HCT116 (cell line): ENCODE measurements around the gene ZNF544. TPM values are rescaled to one million over a fixed set of nuclear protein-coding genes. Genes with fewer than 3 reads are reported as not detected.
A peak's percentile ranks its signal among the peaks of the same experiment; 100 is the strongest.

Experiments
- ATAC-seq: fragments of 200-7000 bp; cut with Tn5 transposase; 2 replicates; pipeline ENCODE4 v1.9.1; 2020; ENCODE audit warnings: mild to moderate bottlenecking, moderate library complexity
- BruUV-seq: library from RNA; stranded (reverse); fragments of 400-500 nt; replicated peaks from 2 replicates; lab custom pipeline; 2021; lab: Mats Ljungman, UMichigan
- CTCF ChIA-PET: fragments of 300-600 bp; sonication (Branson Sonifier 250); formaldehyde crosslinking; loops from one replicate; lab custom pipeline; 2021; ENCODE audit warnings: antibody characterized with exemption; lab: Charles Lee
- POLR2A ChIA-PET: fragments of 300-600, 350-600 bp; sonication (Branson Sonifier 250); formaldehyde crosslinking; loops from one replicate; lab custom pipeline; 2021; ENCODE audit warnings: antibody characterized with exemption; lab: Charles Lee
- RAD21 ChIA-PET, 2 experiments: fragments of 300-600 bp; sonication (Branson Sonifier 250); formaldehyde crosslinking; loops; one replicate each; lab custom pipeline; 2023; ENCODE audit warnings: low total read pairs in 2 of 2; ENCODE audit not compliant: uncharacterized antibody in 2 of 2, unreplicated experiment in 2 of 2, low non-redundant PET in 1 of 2; lab: Charles Lee
- DNase-seq: peaks from one replicate; pipeline ENCODE4 v3.0.0-alpha.2; 2010; ENCODE audit warnings: low read depth, low spot score
- H2AFZ ChIP-seq: fragments of 200-600 bp; shearing (Covaris generic), sonication (generic); 2 replicates; pipeline ENCODE4 v1.6.1; 2017; ENCODE audit warnings: low read depth, mixed run types, mixed read lengths, antibody characterized with exemption, low read length; ENCODE audit not compliant: poor library complexity, severe bottlenecking
- H3K27ac ChIP-seq: 2 replicates; pipeline ENCODE4 v1.5.1; 2012; ENCODE audit warnings: low read depth, low read length
- H3K27me3 ChIP-seq: fragments of 200-600 bp; sonication (generic); 2 replicates; pipeline ENCODE4 v1.6.1; 2016; ENCODE audit warnings: mixed run types, low read length, mixed read lengths; ENCODE audit not compliant: insufficient read depth
- H3K36me3 ChIP-seq, 2 experiments: fragments of 200-500 bp in 1 of 2; fragments of 200-600 bp in 1 of 2; sonication (Bioruptor generic) in 1 of 2; sonication (generic) in 1 of 2; 2 replicates each; pipeline versions ENCODE4 v1.5.1 to v1.6.1; 2014 to 2016; ENCODE audit warnings: low read length in 2 of 2, inconsistent platforms in 1 of 2, mixed read lengths in 1 of 2, mixed run types in 1 of 2; ENCODE audit not compliant: insufficient read depth in 2 of 2, control insufficient read depth in 1 of 2
- H3K4me1 ChIP-seq, 2 experiments: fragments of 200-600 bp in 1 of 2; sonication (generic) in 1 of 2; 2 replicates each; pipeline versions ENCODE4 v1.5.1 to v1.6.1; 2012 to 2017; ENCODE audit warnings: low read length in 2 of 2, inconsistent platforms in 1 of 2, mild to moderate bottlenecking in 1 of 2, mixed read lengths in 1 of 2, mixed run types in 1 of 2, moderate library complexity in 1 of 2; ENCODE audit not compliant: insufficient read depth in 2 of 2, control insufficient read depth in 1 of 2
- H3K4me2 ChIP-seq: fragments of 200-600 bp; sonication (generic); 2 replicates; pipeline ENCODE4 v1.6.1; 2017; ENCODE audit warnings: mixed run types, low read length, mixed read lengths
- H3K4me3 ChIP-seq, 2 experiments: fragments of 200-600 bp in 1 of 2; sonication (generic) in 1 of 2; replicated peaks in 1 of 2; 2 replicates each; pipeline ENCODE4 v1.5.1; 2011 to 2016; ENCODE audit warnings: low read length in 2 of 2, control low read depth in 1 of 2, low read depth in 1 of 2, mild to moderate bottlenecking in 1 of 2, mixed read lengths in 1 of 2, mixed run types in 1 of 2
- H3K79me2 ChIP-seq: fragments of 200-600 bp; sonication (generic); 2 replicates; pipeline ENCODE4 v1.6.1; 2017; ENCODE audit warnings: mild to moderate bottlenecking, mixed run types, low read length, moderate library complexity, mixed read lengths; ENCODE audit not compliant: insufficient read depth
- H3K9ac ChIP-seq: fragments of 200-600 bp; sonication (generic); 2 replicates; pipeline ENCODE4 v1.6.1; 2016; ENCODE audit warnings: low read length, mixed read lengths
- H3K9me2 ChIP-seq: fragments of 200-600 bp; sonication (generic), shearing (Covaris generic); 2 replicates; pipeline ENCODE4 v1.6.1; 2017; ENCODE audit warnings: mixed run types, mild to moderate bottlenecking, moderate library complexity; ENCODE audit not compliant: insufficient read depth
- H3K9me3 ChIP-seq, 2 experiments: fragments of 200-500 bp in 1 of 2; fragments of 200-600 bp in 1 of 2; sonication (Bioruptor generic) in 1 of 2; sonication (generic) in 1 of 2; 2 replicates each; pipeline ENCODE4 v1.6.1; 2014 to 2017; ENCODE audit warnings: low read length in 2 of 2, mixed read lengths in 2 of 2, inconsistent platforms in 1 of 2, low read depth in 1 of 2, mild to moderate bottlenecking in 1 of 2, mixed run types in 1 of 2, moderate library complexity in 1 of 2; ENCODE audit not compliant: control insufficient read depth in 1 of 2, insufficient read depth in 1 of 2
- H4K20me1 ChIP-seq: fragments of 200-600 bp; sonication (generic), shearing (Covaris generic); 2 replicates; pipeline ENCODE4 v1.6.1; 2017; ENCODE audit warnings: mixed run types, mild to moderate bottlenecking, moderate library complexity; ENCODE audit not compliant: insufficient read depth
- CEBPB ChIP-seq: IDR thresholded peaks from 2 replicates; pipeline ENCODE4 v1.6.1; 2012; ENCODE audit warnings: low read depth
- EZH2 ChIP-seq: fragments of 200-600 bp; sonication (generic); IDR thresholded peaks from 2 replicates; pipeline ENCODE4 v1.6.1; 2017; ENCODE audit warnings: antibody characterized with exemption, mixed run types
- ZNF274 ChIP-seq: fragments of 200-500 bp; sonication (Bioruptor generic); IDR thresholded peaks from 2 replicates; pipeline ENCODE4 v1.6.1; 2014; ENCODE audit warnings: mild to moderate bottlenecking, low read depth, low read length, inconsistent platforms
- intact Hi-C: fragments of 100-400 bp; cut with micrococcal nuclease; formaldehyde crosslinking; loops from 2 replicates; pipeline ENCODE4 v1.10.0; 2022
- total RNA-seq: library from RNA; stranded (reverse); gene quantifications from one replicate; pipeline ENCODE4 v1.2.1, GENCODE V29; 2021; ENCODE audit not compliant: unreplicated experiment

ZNF544 gene
- total RNA-seq, 1 experiment from 2014 or later = 46.3 TPM

DNA sequence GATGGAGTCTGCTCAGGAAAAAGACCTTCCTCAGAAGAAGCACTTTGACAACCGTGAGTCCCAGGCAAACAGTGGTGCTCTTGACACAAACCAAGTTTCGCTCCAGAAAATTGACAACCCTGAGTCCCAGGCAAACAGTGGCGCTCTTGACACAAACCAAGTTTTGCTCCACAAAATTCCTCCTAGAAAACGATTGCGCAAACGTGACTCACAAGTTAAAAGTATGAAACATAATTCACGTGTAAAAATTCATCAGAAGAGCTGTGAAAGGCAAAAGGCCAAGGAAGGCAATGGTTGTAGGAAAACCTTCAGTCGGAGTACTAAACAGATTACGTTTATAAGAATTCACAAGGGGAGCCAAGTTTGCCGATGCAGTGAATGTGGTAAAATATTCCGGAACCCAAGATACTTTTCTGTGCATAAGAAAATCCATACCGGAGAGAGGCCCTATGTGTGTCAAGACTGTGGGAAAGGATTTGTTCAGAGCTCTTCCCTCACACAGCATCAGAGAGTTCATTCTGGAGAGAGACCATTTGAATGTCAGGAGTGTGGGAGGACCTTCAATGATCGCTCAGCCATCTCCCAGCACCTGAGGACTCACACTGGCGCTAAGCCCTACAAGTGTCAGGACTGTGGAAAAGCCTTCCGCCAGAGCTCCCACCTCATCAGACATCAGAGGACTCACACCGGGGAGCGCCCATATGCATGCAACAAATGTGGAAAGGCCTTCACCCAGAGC is 16.2 kb upstream of the ZNF544 start:
- Histone ChIP-seq H3K27ac (no peak overlapping the region), H4K20me1 (no peaks in the 10 kb centered on the region), H3K9me2 (no peaks in the 10 kb centered on the region), H3K79me2 (no peaks in the 10 kb centered on the region), H3K9me3 (peaks cover 34 to 47% of the 10 kb centered on the region in 2 experiments; a peak in 3 of 4 replicates), H3K4me2 (no peak overlapping the region), H3K4me1 (no peaks in the 10 kb centered on the region), H2AFZ (no peak overlapping the region), H3K4me3 (no peak overlapping the region)
- CTCF ChIA-PET = no interaction called here
- no peak for ATAC-seq
- RAD21 ChIA-PET = no interaction called here
- no peak for DNase-seq
- POLR2A ChIA-PET = no interaction called here
- peak; percentile 65 for TF ChIP-seq ZNF274
- TF ChIP-seq CEBPB = no peak
- TF ChIP-seq EZH2 = no peak
- TF ChIP-seq, all 23 proteins: peak for 1
- Histone ChIP-seq H3K27me3 (no peaks in the 10 kb centered on the region), H3K36me3 (peaks cover 0 to 27% of the 10 kb centered on the region in 2 experiments; a peak in 2 of 4 replicates), H3K9ac (no peak overlapping the region)
- intact Hi-C loops = no loop called here
- no TSS peak for BruUV-seq

DNA sequence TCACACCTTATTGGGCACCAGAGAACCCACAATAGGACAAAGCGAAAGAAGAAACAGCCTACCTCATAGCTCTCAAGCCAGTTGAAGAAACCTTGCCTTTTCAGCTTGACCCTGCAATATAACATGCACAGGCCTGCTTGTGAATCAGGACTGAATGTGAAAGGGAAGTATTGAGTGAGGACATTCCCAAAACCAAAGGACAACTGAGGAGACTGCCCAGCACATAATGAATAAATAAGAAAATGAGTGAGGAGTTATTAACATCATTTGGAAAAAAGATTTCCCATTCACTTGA is 15.7 kb upstream of the ZNF544 start:
- no peaks in the 10 kb centered on the region for H3K27me3 ChIP-seq
- no peak for ATAC-seq
- no peaks in the 10 kb centered on the region for H3K4me1 ChIP-seq
- H3K9ac ChIP-seq = no peak overlapping the region
- no peak overlapping the region for H2AFZ ChIP-seq
- intact Hi-C loops = no loop called here
- no peaks in the 10 kb centered on the region for H3K79me2 ChIP-seq
- no peak overlapping the region for H3K4me3 ChIP-seq
- RAD21 ChIA-PET = no interaction called here
- no peaks in the 10 kb centered on the region for H4K20me1 ChIP-seq
- CTCF ChIA-PET = no interaction called here
- H3K9me3 ChIP-seq = peaks cover 31 to 46% of the 10 kb centered on the region in 2 experiments; a peak in 3 of 4 replicates
- no peak for DNase-seq
- no TSS peak for BruUV-seq
- no peak for TF ChIP-seq CEBPB
- 0 out of 2 replicates have a peak, but pooled peaks have one; percentile 36 for TF ChIP-seq ZNF274
- POLR2A ChIA-PET = no interaction called here
- no peaks in the 10 kb centered on the region for H3K9me2 ChIP-seq
- peaks cover 0 to 24% of the 10 kb centered on the region in 2 experiments; a peak in 2 of 4 replicates for H3K36me3 ChIP-seq
- no peak overlapping the region for H3K4me2 ChIP-seq
- H3K27ac ChIP-seq = no peak overlapping the region
